Activated naive CD4-positive, alpha-beta T cell treated with anti-CD3 and anti-CD28 coated beads for 36 hours (primary cell): ENCODE data around the gene L1CAM. TPM values are rescaled to one million over a fixed set of nuclear protein-coding genes. Genes with fewer than 3 reads are reported as not detected.
"Not testable (repeated sequence)": the region's sequence is repeated elsewhere in the genome, so short reads cannot be mapped to it uniquely, and the experiment has no call there.

Experiments used
- CTCF ChIA-PET: fragments of 350-600 bp; sonication (Branson Sonifier 250); formaldehyde crosslinking; loops from one replicate; lab custom pipeline; 2021; ENCODE audit warnings: antibody characterized with exemption; lab: Charles Lee
- DNase-seq: peaks from one replicate; pipeline ENCODE4 v3.0.0-alpha.2; 2020
- H3K27ac Mint-ChIP-seq: one replicate; pipeline ENCODE4 v1.8.0; 2021; ENCODE audit warnings: mild to moderate bottlenecking, mixed read lengths
- H3K27me3 Mint-ChIP-seq: one replicate; pipeline ENCODE4 v1.8.0; 2021; ENCODE audit warnings: low read depth, mixed read lengths
- H3K36me3 Mint-ChIP-seq: one replicate; pipeline ENCODE4 v1.8.0; 2021; ENCODE audit warnings: low read depth, mixed read lengths
- H3K4me1 Mint-ChIP-seq: one replicate; pipeline ENCODE4 v1.8.0; 2021; ENCODE audit warnings: low read depth, mixed read lengths
- H3K4me3 Mint-ChIP-seq: one replicate; pipeline ENCODE4 v1.8.0; 2021; ENCODE audit warnings: mild to moderate bottlenecking, moderate library complexity, mixed read lengths
- H3K9me3 Mint-ChIP-seq: one replicate; pipeline ENCODE4 v1.8.0; 2021; ENCODE audit warnings: mixed read lengths
- intact Hi-C: fragments of 100-400 bp; cut with micrococcal nuclease; formaldehyde crosslinking; loops from one replicate; pipeline ENCODE4 v1.15.1; 2023
- total RNA-seq, 2 experiments: library from RNA; stranded (reverse); gene quantifications; one replicate each; pipeline ENCODE4 v1.2.3, GENCODE V29; 2021

L1CAM gene
- total RNA-seq, 2 experiments from 2014 or later, result 0.40 to 0.57 TPM

GRCh38 chrX:153827016-153827415 lies 59.0 kb downstream of the L1CAM start:
- Mint-ChIP-seq H3K27me3 (no peaks in the 10 kb centered on the region), H3K36me3 (no peaks in the 10 kb centered on the region), H3K27ac (no peak overlapping the region), H3K9me3 (no peaks in the 10 kb centered on the region), H3K4me1 (peaks cover 17% of the 10 kb centered on the region), H3K4me3 (no peak overlapping the region)
- CTCF ChIA-PET, result no interaction called here
- intact Hi-C loops, result no loop called here
- DNase-seq, result no peak

- H3K27ac Mint-ChIP-seq, result no peak overlapping the region
- DNase-seq, result no peak
- intact Hi-C loops, result no loop called here
- peaks cover 32% of the 10 kb centered on the region for H3K4me1 Mint-ChIP-seq
- no peak overlapping the region for H3K4me3 Mint-ChIP-seq
- no peaks in the 10 kb centered on the region for H3K27me3 Mint-ChIP-seq
- no peaks in the 10 kb centered on the region for H3K9me3 Mint-ChIP-seq
- no peaks in the 10 kb centered on the region for H3K36me3 Mint-ChIP-seq
- CTCF ChIA-PET, result no interaction called here
Observed at GRCh38 chrX:153825042-153825441, 60.9 kb downstream of the L1CAM start.

DNA sequence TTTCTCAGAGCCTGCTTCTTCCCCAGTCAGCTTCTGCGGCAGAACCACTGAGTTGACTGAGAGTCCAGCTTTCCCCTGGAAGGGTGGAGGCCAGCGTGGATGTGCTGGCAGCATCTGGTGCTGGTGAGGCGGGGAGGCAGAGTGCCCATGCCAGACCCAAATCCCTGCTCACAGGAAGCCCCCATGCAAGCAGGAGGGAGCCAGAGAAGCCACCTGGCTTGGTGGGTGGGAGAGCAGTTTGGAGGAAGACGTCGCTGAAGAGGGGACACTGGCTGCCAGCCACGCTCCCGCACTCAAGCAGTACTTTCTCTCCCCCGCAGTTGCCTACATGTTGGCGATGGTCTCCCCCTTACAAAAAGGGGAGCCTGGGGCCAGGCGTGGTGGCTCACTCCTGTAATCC lies 61.6 kb downstream of the L1CAM start:
- Mint-ChIP-seq H3K36me3 (no peaks in the 10 kb centered on the region), H3K9me3 (no peaks in the 10 kb centered on the region), H3K4me3 (no peak overlapping the region), H3K27ac (no peak overlapping the region), H3K4me1 (peaks cover 35% of the 10 kb centered on the region), H3K27me3 (no peaks in the 10 kb centered on the region)
- intact Hi-C loops, result loop anchor here (5.0 kb wide), 1 partner anchor 53 kb away; no protein-coding TSS in a partner anchor
- CTCF ChIA-PET, result no interaction called here
- no peak for DNase-seq

DNA sequence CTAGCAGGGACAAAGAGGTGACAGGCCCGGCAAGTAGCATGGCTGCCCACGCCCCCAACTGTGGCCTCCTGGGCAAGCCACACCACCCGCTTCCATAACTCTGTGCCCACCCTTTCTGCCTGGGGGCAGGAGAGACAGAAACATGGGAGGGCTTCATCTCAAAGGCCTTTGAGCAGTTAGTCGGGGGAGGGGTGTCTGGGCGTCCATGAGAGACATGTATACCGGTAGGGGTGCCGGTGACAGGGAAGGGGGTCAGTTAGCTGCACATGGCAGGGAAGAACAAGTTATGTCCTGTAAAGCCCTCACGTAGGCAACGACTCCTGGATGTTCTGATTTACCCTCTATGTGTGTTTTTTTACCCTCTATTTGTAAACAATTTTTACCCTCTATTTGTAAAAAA lies 64.9 kb downstream of the L1CAM start:
- H3K27me3 Mint-ChIP-seq, result no peaks in the 10 kb centered on the region
- H3K4me1 Mint-ChIP-seq, result peaks cover 42% of the 10 kb centered on the region
- intact Hi-C loops, result loop anchor here (5.0 kb wide), 1 partner anchor 56 kb away; no protein-coding TSS in a partner anchor
- H3K4me3 Mint-ChIP-seq, result no peak overlapping the region
- H3K36me3 Mint-ChIP-seq, result no peaks in the 10 kb centered on the region
- CTCF ChIA-PET, result no interaction called here
- no peaks in the 10 kb centered on the region for H3K9me3 Mint-ChIP-seq
- no peak for DNase-seq
- no peak overlapping the region for H3K27ac Mint-ChIP-seq

GRCh38 chrX:153820601-153821000 lies 65.4 kb downstream of the L1CAM start:
- intact Hi-C loops, result loop anchor here (5.0 kb wide), 1 partner anchor 57 kb away; no protein-coding TSS in a partner anchor
- no peaks in the 10 kb centered on the region for H3K27me3 Mint-ChIP-seq

DNA sequence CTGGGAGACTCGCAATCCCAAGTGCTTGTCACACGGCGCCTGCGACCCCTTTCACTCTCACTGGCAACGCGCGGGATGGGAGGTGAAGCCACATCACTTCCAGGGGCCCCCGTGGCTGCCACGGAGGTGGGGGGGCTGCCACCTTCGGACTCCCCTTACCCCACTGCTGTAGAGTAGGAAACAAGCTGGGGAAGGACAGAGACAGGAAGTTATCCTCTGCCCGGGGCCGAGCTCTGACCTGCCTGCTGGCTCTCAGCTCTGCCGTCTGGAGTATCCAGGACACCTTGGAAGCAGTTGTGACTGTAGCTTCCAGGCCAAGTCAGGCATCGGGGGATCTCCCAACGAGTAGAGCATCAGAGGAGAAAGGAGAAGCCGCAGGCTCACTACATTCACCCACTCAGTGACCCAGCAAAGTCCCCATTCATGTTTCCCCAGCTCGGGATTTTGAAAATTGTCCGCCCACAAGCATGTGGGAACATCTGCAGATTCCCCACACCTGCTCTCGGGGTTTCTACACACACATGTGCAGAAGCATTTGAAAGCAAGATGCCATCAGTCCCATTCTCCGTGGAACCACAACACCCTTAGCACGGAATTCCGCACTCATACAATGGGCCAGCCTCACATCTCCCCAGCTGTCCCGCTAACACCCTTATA lies 66.5 kb downstream of the L1CAM start:
- H3K4me3 Mint-ChIP-seq, result peak overlapping the region; percentile 59
- no peaks in the 10 kb centered on the region for H3K36me3 Mint-ChIP-seq
- H3K27me3 Mint-ChIP-seq, result no peaks in the 10 kb centered on the region
- H3K4me1 Mint-ChIP-seq, result peaks cover 48% of the 10 kb centered on the region
- no peak for DNase-seq
- intact Hi-C loops, result loop anchor here (2.0 to 5.0 kb wide), 2 partner anchors 25 to 58 kb away; partner anchors contain the start of genes IDH3G and SSR4
- H3K27ac Mint-ChIP-seq, result no peak overlapping the region
- H3K9me3 Mint-ChIP-seq, result no peaks in the 10 kb centered on the region
- CTCF ChIA-PET, result interaction anchor here (1.6 kb wide), 1 partner anchor 108 kb away, joined by 4 read pairs; no protein-coding TSS in a partner anchor

More at GRCh38 chrX:153820601-153821000, 65.4 kb downstream of the L1CAM start:
- peaks cover 42% of the 10 kb centered on the region for H3K4me1 Mint-ChIP-seq
- DNase-seq, result no peak
- CTCF ChIA-PET, result no interaction called here
- no peak overlapping the region for H3K4me3 Mint-ChIP-seq
- H3K27ac Mint-ChIP-seq, result no peak overlapping the region
- H3K36me3 Mint-ChIP-seq, result no peaks in the 10 kb centered on the region
- no peaks in the 10 kb centered on the region for H3K9me3 Mint-ChIP-seq

DNA sequence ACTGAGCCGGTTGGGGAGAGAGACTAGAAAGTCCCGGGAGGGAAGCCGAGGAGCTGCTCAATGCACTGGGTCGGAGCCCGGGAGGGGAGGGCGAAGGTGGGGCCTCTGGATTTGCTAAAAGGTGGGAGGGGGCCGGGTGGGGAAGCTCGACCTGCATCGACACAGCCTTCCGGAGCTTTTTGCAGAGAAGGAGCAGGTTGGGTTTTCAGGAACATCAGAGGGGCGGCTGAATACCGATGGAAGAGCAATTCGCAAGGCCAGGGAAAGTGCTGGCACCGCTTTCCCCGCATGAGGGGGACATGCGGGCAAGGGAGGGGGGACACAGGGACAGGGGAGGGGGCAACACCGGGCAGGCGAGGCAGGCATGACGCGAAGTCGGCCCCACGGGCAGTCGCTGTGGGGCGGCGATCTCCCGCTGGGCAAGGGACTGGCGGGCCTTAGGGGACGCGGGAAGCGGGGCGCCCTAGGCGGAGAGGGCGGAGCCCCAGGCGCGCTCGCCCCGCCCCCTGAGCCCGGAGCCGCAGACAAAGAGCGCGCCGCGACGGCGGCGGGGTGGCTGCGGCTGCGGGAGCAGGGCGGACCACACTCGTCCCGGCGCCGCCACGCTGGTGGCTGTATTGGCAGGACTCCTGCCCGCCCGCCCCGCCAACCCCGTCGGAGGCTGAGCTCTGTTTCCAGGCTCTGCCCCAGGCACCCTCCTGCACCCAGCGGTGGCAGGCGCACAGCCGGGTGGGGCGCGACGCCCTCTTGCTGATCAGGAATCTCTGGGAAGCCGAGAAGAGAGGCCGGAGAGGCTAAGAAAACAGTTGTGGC lies 67.2 kb downstream of the L1CAM start:
- Mint-ChIP-seq H3K27ac (no peak overlapping the region), H3K36me3 (no peaks in the 10 kb centered on the region)

DNA sequence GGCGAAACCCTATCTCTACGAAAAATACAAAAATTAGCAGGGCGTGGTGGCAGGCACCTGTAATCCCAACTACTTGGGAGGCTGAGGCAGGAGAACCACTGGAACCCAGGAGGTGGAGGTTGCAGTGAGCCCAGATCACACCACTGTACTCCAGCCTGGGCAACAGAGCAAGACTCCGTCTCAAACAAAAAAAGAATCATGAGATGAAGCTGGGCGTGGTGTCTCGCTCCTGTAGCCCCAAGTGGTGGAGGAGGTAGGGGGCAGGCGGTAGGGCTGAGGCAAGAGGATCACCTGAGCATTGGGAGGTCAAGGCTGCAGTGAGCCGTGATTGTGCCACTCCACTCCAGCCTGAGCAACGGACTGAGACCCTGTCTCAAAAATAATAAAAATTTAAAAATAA lies 67.9 kb downstream of the L1CAM start:
- not testable (repeated sequence) for DNase-seq, H3K27ac Mint-ChIP-seq, H3K9me3 Mint-ChIP-seq, H3K27me3 Mint-ChIP-seq, H3K36me3 Mint-ChIP-seq
- Mint-ChIP-seq H3K4me1 (peaks cover 45% of the 10 kb centered on the region), H3K4me3 (peak overlapping the region; percentile 29)
- intact Hi-C loops, result loop anchor here (2.0 kb wide), 1 partner anchor 23 kb away; the partner anchor contains the start of genes IDH3G and SSR4
- CTCF ChIA-PET, result interaction anchor here (0.7 to 1.6 kb wide), 3 partner anchors 45 to 632 kb away, joined by 3 to 4 read pairs (median 3); no protein-coding TSS in a partner anchor

More for the DNA sequence above, 67.2 kb downstream of the L1CAM start:
- CTCF ChIA-PET, result interaction anchor here (0.8 to 1.6 kb wide), 2 partner anchors 44 to 108 kb away, joined by 3 to 4 read pairs; no protein-coding TSS in a partner anchor
- peak; percentile 42 for DNase-seq
- Mint-ChIP-seq H3K4me1 (peaks cover 48% of the 10 kb centered on the region), H3K27me3 (no peaks in the 10 kb centered on the region), H3K9me3 (no peaks in the 10 kb centered on the region), H3K4me3 (peak overlapping the region; percentile 60)
- intact Hi-C loops, result loop anchor here (2.0 kb wide), 1 partner anchor 24 kb away; the partner anchor contains the start of genes IDH3G and SSR4

DNA sequence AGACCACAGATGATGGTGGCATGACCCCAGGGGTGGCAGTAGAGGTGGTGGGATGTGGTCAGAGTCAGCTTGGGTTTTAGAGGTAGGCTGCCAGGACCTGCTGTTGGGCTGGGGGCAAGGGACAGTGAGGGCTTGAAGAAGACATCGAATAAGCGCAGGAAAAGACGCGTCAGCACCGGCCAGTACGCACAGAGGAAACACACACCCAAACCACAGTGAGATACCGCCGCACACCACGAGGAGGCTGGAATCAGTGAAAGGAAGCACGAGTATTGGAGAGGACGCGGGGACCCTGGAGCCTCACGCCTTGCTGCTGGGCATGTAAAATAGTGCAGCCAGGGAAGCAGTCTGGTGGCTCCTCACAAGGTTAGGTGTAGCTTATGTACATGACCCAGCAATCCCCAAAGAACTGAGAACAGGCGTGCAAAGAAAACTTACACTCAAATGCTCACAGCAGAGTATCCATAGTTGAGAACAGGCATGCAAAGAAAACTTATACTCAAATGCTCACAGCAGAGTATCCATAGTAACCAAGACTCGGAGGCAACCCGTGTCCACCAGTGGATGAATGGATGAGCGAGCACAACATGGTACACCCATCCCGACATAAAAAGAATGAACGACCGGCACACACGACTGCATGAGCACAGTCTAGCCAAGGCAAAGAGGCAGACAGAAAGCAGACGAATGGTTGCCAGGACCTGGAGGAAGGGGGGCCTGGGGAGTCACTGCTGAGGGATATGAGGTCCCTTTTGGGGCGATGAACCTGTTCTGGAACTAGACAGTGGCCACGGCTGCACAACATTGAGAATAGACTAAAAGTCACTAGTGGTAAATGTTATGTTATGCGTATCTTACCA lies 68.9 kb downstream of the L1CAM start:
- Mint-ChIP-seq H3K36me3 (no peaks in the 10 kb centered on the region), H3K27ac (no peak overlapping the region), H3K4me3 (peak overlapping the region; percentile 5), H3K4me1 (peaks cover 38% of the 10 kb centered on the region), H3K27me3 (no peaks in the 10 kb centered on the region), H3K9me3 (no peaks in the 10 kb centered on the region)
- intact Hi-C loops, result no loop called here
- DNase-seq, result peak; percentile 60
- CTCF ChIA-PET, result interaction anchor here (0.7 to 1.5 kb wide), 3 partner anchors 53 to 633 kb away, joined by 3 to 5 read pairs (median 3); partner anchors contain the start of gene PLXNB3

DNA sequence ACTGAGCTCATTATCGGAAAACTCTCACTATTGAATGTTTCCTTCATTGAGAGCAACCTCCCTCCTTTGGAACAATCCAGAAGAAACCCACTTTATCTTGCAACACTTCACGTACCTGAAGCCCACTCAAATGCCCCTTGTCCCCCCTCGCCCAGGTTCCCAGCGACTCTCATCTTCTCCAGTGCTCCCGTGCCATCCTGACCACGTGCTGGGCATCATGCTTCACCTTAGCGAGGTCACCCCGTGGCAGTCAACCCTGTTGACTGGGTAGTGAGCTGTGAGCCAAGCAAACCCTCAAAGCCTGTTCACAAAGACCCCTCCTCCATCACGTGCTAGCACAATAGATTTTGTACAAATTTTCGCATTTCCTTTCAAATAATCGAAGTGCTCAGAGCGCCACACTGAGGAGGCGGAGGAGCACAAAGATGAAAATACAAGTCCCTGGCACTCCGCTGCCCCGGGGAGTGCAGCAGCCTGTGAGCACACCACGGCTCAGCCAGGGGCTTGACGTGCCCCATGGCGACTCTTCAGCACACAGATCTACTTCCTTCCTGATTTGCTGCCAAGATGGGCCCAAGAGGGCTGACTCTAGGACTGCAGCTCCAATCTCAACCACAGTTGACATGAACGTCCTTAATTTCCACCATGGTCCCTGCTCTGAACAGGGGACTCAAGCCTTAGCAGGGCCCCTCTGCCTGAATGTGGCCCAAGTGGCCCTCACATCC lies 71.2 kb downstream of the L1CAM start:
- intact Hi-C loops, result no loop called here
- Mint-ChIP-seq H3K9me3 (no peaks in the 10 kb centered on the region), H3K27ac (no peak overlapping the region), H3K4me3 (no peak overlapping the region), H3K4me1 (peaks cover 23% of the 10 kb centered on the region), H3K36me3 (no peaks in the 10 kb centered on the region), H3K27me3 (no peaks in the 10 kb centered on the region)
- DNase-seq, result no peak
- CTCF ChIA-PET, result no interaction called here

GRCh38 chrX:153813161-153813560 lies 72.8 kb downstream of the L1CAM start:
- Mint-ChIP-seq H3K4me1 (peaks cover 19% of the 10 kb centered on the region), H3K27me3 (no peaks in the 10 kb centered on the region), H3K4me3 (no peak overlapping the region), H3K36me3 (no peaks in the 10 kb centered on the region), H3K27ac (no peak overlapping the region), H3K9me3 (no peaks in the 10 kb centered on the region)
- intact Hi-C loops, result no loop called here
- DNase-seq, result no peak
- CTCF ChIA-PET, result no interaction called here
